ENCODE results near the gene ZMIZ2.

Gene ZMIZ2

DNA sequence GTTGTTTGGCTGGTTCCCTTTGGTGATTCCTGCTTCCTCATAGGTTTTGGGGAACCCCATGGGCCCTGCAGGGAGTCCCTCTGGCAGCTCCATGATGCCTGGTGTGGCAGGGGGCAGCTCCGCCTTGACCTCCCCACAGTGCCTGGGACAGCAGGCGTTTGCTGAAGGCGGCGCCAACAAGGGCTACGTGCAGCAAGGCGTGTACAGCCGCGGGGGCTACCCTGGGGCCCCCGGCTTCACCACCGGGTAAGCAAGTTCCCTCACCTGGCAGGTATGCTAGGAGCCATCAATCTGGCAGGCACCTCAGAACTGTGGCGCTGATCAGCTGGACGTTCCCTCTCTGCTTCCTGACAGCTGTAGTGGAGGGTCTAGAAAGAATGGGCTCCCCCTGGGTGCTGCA lies 8.3 kb downstream of the ZMIZ2 start:
- DNase-seq = no peak

DNA sequence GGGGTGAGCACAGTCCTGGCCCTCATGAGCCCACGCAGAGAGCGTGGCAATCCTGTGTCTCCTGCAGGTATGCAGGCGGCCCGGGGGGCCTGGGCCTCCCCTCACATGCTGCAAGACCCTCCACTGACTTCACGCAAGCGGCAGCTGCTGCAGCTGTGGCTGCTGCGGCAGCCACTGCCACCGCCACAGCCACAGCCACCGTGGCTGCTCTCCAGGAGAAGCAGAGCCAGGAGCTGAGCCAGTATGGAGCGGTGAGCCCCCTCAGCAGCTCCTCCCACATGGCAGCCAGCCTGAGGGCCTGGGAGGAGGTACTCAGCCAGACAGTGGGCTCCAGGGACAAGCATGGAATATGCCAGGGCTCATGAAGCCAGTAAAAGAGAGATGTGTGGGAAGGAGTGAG lies 8.7 kb downstream of the ZMIZ2 start:
- DNase-seq = no peak

DNA sequence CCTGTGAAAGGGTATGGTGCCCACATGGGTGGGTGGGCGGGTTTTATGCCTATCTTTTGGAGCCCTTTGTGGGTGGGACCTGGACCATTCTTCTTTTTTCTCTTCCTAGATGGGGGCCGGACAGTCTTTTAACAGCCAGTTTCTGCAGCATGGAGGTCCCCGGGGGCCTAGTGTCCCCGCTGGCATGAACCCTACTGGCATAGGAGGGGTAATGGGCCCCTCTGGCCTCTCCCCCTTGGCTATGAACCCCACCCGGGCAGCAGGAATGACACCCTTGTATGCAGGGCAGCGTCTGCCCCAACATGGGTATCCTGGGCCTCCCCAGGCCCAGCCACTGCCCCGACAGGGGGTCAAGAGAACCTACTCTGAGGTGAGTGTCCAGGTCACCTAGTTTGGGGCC lies 9.1 kb downstream of the ZMIZ2 start:
- DNase-seq = no peak

DNA sequence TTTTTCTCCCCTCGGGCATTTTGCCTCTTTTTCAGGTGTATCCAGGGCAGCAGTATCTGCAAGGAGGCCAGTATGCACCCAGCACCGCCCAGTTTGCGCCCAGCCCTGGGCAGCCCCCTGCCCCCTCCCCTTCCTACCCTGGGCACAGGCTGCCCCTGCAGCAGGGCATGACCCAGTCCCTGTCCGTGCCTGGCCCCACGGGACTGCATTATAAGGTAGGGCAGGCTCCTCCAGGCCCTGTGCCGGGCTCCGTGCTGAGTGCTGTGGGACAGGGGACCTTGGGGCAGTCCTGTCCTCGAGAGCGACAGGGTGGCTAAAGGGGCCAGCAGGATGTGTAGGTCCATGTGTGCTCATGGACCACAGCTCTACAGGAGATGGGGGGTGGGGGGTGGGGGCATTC lies 10.6 kb downstream of the ZMIZ2 start:
- DNase-seq = no peak

DNA sequence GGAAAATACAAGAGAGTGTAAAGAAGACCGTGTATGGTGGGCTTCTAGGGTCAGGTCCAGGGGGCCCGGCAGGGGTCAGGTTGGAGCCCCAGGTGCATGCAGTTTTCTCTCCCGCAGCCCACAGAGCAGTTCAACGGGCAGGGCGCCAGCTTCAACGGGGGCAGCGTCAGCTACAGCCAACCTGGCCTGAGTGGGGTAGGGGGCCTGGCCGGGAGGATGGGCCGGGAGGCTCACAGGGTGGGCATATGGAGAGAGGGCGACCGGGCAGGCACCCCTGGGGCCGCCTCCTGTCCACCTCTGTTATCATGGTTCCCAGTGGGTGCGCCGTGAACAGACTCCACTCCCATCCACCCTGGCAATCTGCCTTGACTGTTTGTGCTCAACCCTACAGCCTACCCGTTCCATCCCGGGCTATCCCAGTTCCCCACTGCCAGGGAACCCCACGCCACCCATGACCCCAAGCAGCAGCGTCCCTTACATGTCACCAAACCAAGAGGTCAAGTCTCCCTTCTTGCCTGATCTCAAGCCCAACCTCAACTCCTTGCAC lies 11.5 kb downstream of the ZMIZ2 start:
- no peak for DNase-seq

DNA sequence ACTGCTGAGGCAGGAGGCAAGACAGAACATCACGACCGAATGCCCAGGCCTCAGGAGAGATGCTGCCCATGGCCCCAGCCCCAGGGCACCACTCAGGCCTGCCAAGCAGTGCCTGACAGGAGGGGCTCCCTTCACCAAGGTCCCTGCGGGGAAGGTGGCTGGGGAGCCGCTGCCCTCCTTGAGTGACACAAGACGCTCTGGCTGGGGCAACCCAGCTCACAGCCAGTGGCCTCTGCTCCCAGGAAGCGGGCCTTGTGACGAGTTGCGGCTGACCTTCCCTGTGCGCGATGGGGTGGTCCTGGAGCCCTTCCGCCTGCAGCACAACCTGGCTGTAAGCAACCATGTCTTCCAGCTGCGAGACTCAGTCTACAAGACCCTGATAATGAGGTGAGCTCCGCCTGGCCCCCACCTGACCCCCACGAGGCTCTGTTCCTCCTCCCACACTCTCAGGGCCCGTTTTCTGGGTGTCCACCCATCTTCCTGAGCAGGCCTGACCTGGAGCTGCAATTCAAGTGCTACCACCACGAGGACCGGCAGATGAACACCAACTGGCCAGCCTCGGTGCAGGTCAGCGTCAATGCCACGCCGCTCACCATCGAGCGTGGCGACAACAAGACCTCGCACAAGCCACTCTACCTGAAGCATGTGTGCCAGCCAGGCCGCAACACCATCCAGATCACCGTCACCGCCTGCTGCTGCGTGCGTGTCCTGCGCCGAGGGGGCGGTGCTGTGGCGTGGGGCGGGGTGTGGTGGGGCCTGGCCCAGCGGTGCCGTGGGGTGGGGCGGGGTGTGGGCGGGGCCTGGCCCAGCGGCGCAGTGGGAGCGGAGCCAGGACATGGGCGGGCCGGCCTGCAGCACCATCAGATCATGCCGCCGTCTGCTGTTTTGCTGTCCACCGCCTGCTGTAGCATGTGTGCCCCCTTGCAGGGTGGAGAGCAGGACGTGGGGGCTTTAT lies 12.8 kb downstream of the ZMIZ2 start:
- no peak for DNase-seq

DNA sequence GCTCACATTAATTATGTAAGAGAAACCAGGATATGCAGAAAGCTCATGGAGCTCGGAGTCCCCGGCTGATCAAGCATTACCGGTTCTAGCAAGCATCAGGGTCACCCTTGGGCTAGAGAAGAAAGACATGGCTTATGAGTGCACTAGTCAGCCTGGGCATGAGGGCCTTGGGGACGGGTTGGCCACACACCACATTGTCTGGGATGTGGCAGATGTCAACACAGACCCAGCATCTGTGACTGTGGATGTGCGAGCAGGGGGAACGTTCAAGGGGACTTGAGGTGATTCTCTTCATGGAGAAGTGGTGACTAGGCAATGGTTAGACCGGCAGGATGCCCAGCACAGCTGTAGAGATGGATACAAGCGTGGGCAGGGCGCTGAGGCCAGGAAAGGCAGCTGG lies 13.7 kb downstream of the ZMIZ2 start:
- no peak for DNase-seq

DNA sequence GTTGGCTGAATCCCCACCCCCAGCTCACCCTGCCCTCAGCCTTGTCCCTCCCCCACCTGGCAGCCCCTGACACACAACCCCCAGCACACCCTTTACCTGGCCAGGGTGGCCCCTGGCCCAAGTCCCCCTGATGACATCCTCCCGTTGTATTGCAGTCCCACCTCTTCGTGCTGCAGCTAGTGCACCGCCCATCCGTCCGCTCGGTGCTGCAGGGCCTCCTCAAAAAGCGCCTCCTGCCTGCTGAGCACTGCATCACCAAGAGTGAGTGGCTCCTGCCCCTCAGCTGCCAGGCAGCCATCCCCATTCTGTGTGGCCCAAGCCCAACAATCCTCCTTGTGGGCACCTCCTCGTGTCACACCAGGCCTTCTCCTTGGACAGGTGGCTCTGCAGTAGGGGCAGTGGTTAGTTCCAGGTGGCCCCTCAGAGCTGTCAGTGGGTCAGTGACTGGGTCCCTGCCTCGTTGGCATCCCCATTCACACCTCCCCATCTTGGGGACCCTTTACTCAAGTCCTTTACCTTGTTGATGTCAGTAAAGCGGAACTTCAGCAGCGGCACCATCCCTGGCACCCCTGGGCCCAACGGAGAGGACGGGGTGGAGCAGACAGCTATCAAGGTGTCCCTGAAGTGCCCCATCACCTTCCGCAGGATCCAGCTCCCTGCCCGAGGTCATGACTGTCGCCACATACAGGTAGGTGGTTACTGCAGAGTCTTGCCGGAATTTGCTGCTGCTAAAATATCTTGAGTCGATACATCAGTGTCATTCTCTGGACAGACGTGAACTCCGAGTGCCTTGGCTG lies 14.3 kb downstream of the ZMIZ2 start:
- DNase-seq = no peak

DNA sequence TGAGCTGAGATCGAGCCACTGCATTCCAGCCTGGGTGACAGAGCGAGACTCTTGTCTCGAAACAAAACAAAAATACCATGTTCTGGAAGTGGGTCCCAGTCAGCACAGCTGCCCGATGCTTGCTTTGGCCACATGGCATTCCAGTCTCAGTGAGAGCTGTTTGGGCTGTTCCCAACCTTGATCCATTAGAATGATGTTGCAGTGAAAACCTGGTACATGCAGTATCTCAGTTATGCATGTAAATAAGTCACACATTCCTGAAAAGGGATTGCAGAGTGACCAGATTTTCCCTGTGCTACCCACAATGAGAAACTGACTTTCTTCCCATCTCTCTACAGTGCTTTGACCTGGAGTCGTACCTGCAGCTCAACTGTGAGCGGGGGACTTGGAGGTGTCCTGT lies 15.4 kb downstream of the ZMIZ2 start:
- no peak for DNase-seq

DNA sequence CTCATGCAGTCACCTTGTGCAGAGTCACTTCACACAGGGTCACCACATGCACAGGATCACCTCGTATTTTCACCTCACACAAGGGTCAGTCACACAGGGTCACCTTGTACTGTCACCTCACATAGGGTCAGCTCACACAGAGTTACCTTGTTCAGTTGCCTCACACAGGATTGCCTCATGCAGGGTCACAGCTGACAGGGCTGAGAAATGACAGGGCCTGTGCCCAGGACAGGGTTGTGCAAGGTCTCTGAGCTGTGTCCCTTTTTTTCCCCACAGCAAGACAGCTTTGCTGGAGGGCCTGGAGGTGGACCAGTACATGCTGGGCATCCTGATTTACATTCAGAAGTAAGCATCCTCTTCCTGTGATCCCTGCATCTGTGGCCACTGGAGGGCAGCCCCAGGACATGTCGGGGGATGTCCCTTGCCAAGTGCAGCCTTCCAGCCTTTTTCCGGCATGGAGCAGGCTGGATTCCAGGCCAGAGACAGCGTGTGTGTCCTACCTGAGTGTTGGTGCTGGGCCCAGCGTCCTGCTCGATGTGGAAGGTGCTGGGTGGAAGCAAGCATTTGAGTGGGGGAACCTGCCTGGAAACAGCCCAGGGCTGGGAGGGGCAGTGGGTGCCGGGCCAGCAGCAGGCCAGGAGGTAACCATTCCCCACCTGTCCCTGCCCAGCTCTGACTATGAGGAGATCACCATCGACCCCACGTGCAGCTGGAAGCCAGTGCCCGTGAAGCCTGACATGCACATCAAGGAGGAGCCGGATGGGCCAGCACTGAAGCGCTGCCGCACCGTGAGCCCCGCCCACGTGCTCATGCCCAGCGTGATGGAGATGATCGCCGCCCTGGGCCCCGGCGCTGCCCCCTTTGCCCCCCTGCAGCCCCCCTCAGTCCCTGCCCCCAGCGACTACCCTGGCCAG lies 16.3 kb downstream of the ZMIZ2 start:
- no peak for DNase-seq

DNA sequence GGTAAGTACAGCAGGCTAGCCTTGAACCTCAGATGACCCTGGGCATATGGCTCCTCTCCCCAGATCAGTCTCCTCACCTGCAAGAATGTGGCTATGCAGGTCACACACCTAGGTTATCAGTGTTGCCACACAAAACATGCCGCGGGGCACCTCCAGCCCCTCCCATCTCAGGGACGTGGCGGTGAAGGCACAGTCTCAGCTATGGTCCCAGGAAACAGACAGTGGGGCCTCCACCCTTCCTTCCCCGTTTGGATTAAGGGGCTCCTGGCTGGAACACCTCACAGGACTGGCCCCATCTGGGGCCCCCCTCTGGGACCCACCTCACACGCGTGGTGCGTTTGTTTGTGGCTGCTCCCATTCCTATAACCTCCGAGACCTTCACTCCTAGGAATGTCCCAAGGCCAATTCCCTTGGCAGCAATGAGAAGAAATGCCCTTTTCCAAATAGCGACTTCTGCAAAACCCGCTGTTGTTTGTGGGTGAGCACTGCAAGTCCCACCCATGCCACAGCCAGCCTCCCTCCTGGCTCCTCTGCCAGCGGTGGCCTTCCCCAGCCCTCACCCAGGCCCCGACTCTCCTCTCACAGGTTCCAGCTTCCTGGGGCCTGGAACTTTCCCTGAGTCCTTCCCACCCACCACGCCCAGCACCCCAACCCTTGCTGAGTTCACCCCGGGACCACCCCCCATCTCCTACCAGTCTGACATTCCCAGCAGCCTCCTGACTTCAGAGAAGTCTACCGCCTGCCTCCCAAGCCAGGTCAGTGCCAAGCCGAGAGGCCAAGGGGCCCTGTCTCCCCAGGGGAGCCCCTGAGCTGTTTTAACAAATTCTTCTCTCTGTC lies 17.1 kb downstream of the ZMIZ2 start:
- no peak for DNase-seq

DNA sequence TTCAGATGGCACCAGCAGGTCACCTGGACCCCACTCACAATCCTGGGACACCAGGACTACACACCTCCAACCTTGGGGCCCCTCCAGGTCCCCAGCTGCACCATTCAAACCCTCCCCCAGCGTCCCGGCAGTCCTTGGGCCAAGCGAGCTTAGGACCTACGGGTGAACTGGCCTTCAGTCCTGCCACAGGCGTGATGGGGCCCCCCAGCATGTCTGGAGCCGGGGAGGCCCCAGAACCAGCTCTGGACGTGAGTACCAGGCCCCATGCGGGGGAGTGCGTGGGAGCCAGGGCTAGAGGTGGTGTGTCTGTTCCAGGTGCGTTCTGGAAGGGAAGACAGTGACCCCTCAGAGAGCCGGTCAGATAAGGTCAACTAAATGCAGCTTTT lies 17.8 kb downstream of the ZMIZ2 start:
- DNase-seq = no peak

DNA sequence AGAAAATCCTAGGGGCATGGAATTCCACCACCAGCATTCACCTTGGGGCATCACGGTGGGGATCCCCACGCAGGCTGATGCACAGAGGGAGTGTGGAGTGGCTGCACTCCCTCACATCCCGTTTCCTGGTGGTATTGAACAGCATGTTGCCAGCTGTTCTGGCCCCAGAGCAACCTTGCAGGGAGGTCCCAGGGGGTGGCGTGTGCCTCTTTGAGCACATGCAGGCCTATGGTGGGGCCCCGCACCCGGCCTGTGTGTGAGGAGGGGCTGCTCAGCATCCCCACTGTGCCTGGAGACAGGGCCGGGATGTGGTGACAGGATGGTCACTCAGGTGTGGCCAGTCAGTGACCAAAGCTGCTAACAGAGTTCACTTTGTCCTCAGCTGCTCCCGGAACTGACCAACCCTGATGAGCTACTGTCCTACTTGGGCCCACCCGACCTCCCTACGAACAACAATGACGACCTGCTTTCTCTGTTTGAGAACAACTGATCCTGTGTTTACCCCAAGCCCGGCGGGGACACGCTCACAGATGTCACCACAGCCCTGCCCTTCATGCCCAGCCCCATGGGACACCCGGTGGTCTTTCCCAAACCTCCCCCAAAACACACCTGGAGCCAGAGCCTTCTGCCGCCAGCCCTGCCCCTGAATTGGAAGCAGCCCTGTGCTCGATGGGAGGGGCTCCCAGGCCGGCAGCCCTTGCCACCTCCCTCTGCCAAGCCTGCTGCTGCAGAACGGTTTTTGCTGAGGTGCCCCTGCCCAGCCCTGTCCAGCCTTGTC lies 18.7 kb downstream of the ZMIZ2 start:
- DNase-seq = peak; percentile 70

DNA sequence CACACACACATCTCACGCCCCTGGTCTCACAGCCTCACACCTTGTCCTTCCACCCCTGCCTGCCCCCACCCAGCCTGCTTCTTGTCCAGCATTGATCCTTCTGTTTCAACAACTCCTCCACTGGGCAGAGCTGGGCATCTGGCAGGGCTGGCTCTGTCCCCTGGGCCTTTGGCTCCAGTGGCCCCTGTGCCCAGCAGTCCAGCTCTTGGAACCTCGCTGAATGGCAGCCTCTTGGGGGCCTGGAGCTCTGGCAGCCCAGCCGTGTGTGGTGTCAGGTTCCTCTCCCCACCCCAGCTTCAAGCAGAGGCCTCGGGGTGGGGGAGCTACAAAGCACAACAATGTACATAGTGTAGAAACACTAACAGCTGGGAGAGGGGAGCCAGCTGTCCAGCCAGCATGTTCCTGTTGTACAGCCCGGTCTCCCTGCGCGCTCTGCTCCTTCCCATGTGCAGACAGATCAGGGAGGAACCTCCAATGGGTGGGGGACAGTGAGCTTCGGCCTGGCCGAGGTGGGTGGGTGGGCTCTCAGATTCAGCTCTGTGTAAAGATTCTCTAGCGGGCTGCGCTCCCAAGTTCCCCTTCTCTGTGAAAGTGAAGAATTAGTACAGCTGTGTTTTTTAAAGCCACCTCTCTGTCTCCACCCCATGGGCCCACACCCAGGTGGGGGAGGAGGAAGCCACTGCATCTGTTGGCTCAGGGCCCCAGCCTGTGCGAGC lies 19.4 kb downstream of the ZMIZ2 start:
- peak; percentile 89 for DNase-seq

DNA sequence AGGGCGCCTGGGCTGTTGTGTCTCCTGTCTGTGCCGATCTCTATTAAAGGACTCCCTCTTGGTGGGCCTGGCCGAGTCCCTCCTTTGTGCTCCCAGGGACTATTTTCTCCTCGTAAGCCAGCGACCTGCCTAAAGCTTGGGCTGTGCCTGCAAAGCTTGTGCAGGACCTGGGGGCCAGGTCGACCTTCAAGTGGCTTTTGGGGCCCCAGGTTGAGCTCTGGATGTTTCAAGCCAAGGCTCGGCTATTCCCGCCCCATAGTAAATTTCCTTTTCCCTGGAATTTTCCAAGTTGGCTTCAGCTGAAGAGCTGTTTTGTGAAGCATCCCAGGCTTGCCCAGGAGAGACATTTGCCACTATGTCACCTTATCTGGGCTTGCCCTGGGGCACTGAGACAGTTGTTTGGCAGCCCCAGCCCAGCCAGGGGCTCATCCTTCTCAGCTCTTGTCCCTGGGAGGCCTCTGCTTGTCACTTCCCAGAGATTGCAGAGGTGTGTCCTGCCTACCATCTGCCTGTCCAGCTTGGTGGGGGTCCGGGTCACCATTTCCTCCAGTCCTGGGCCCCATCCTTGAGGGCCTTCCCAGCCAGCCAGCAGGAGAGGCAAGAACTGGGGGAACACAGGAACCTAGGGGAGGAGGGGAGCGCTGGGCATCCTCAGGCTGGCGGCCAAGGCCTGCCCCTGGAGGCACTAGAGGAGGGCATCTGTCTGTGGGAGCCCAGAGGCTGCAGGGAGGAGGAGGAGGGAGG lies 20.2 kb downstream of the ZMIZ2 start:
- DNase-seq = no peak

DNA sequence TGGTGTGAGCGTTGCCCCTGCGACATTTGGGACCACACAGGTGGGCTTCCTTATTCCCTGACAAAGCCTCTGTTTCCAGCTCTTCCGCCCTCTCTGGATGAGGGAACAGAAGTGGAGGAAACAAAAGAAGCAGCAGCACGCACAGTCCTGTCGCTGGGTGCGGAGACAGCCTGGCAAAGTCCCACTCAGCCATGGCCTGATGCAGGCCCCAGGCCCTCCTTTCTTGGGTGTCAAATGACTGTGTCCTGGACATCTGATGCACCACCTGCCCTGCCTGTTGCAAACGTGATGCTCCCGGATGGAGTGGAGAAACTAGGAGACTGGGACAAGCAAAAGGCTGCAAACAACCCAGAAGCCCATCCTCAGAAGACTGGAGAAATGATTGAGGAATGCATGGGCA lies 20.7 kb downstream of the ZMIZ2 start:
- DNase-seq = peak; percentile 12

DNA sequence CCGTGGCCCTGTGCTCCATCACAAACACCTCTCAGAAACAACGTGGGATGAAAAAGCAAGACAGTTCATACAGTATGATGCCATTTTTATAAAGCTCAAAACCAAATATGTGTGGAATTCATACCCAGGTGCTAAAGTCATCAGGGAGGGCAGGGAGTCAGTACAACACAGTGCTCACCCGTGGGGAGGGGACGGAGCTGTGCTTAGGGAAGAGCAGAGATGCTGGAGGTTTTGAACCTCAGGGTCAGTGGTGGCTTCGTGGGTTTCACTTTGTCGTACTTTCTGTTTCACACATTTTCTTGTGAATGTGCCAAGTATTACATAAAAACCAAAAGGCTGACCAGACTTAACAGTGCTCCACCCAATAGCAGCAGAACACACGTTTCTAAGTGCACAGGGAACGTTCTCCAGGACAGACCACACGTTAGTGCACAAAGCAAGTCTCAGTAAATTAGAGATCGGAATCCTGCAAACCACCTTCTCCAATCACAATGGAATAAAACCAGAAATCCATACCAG lies 21.2 kb downstream of the ZMIZ2 start:
- DNase-seq = no peak

DNA sequence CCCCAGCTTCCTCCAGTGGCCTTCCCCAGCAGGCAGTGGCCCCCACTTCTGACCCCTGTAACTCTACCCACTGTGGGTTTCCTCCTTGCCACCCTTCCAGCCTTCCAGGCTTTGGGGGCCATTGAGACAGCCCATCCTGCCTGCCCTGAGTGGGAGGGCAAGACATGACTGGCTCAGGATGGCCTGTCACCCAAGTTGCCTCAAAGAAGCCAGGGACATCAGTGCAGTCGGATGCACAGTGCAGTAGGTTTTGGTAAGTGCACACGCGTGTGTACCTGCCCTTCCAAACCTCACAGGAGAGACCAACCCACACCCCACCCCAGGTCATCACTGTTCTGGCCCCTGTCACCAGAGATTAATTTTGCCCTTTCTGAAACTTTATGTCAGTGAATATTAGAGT lies 22.7 kb downstream of the ZMIZ2 start:
- DNase-seq = no peak

DNA sequence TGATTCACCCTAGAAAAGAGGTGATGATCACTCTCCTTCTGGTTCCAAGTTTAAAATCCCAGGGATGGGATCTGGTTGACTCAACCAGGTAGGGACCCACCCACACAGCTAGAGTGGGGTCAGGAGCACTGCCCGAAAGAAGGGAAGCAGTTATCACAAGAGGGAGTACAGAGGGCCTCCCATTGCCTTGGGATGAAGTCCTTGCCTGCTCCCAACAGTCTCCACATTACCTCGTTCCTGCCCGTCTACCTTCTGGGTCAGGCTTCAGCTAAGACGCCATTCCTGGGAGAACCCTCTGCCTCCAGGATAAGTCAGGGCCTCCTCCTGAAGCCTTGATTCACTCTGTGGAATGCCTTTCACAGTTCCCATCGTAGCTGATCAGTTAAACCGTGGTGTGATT lies 23.8 kb downstream of the ZMIZ2 start:
- no peak for DNase-seq
